SK-N-DZ (cell line): ENCODE results near the gene CINP. TPM values are rescaled to one million over a fixed set of nuclear protein-coding genes. Genes with fewer than 3 reads are reported as not detected.

Experiments used
- DNase-seq: peaks from one replicate; pipeline ENCODE4 v3.0.0-alpha.2; 2015; ENCODE audit warnings: low spot score
- polyA plus RNA-seq, 2 experiments: library from polyadenylated mRNA; depleted of rRNA; stranded (reverse); fragments of >200 nt; gene quantifications; 2 replicates each; pipeline ENCODE4 v1.2.3, GENCODE V29; 2014

CINP gene
- polyA plus RNA-seq (2014; cell fraction: cytosol; rRNA removed): 19.7 and 26.2 TPM in 2 replicates
- 6.4 and 9.7 TPM in 2 replicates for polyA plus RNA-seq (2014; cell fraction: nucleus; rRNA removed)

DNA sequence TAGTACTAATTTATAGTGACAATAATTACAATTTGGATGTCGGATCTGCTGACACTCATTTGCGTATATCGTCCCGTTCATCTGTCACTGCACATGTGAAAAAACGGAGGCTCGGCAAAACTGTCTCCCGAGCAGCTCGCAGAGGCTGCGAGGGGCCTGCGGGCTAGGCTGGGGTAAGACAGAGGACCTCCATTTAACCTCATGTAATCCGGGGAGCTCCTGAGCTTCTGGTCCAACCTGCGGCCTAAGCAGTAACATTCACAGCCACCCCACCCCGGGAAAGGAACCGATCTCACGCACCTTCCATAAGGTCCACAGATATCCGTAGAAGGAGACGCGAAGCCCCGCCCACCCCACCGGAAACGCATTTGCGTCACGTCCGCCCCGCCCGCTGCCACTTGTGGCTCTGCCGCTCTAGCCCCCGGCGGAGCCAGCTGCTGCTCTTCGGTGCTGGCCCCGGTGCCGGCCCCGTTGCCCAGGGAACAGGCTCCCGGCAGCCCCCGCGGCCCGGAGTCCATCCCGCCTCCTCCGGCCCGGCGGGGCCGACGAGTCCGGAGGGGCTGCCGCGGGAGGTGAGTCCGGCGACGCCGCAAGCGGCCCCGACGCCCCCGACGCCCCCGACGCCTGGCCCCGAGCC, at the start of gene CINP, which contains the start of gene TECPR2:
Gene CINP (minus strand): TSS at position 346 of the 637 bp plus-strand sequence. CDS start 39 bp downstream, at position 307.
Gene TECPR2 (plus strand): TSS at position 397 of the 637 bp plus-strand sequence. CDS start 13,781 bp downstream, outside the sequence.
- peak; percentile 81 for DNase-seq

DNA sequence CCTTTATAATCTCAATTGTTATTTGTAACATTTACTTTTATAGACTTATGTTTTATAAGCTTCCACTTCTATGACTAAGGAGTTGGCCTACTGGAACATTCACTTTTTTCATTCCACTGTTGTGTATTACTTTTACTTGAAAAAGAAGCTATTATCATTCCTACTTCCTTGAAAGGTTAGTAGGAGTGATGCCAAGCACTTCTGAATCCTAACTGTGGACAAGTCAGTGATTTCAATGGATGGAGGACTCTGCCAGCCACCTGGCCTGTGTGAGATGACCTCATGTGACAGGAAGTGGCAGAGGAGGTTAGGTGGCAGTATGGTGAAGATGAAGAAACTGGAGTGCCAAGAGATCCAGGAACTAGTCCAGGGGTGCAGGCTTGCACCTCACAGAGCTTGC, 46.0 kb upstream of the CINP start:
- DNase-seq: no peak

DNA sequence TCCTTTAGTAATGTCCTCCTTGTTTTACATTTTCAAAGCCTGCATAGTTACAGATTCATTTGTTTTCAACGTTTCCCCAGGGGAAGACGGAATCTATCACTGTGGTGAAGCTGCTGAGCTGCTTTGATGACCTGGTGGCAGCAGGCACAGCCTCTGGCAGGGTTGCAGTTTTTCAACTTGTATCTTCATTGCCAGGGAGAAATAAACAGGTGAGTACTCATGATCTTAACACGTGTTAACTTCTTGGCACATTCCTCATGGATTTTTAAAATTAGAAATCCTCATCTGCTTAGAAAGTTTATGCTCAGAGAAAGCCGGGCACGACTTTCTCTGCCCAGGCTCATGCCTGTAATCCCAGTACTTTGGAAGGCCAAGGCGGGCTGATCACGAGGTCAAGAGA, 44.6 kb upstream of the CINP start:
- no peak for DNase-seq

DNA sequence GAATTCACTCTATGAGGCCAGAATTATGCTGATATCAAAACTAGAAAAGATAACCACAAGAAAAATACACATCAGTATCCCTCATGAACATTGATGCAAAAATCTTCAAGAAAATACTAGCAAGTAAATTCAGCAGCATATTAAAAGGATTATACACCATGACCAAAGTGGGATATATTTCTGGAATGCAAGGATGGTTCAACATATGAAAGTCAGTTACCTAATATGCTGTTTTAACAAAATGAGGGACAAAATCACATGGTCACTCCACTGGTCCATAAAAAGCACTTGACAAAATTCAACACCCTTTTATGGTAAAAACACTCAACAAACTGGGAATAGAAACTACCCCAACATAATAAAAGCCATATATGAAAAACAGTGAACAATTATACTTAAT, 40.3 kb upstream of the CINP start:
- no peak for DNase-seq

DNA sequence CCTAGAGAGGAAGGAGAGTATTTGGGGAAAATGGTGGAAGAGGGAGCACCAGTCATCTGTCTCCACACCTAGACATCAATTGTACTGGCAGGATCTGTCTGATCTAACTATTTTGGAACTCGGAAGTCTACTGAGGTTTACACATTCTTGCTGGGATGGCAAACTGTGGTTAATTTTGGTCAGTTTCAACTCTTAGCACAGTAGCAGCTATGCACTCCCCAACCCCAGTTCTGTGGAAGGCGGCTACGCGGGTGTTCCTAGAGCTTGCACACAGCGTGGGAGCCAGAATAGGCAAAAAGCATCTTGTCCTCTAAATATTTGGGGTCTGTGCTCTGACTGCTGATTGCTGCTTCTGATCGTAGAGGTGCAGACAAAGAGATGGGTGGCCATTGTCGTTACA, 33.8 kb upstream of the CINP start:
- DNase-seq: no peak

DNA sequence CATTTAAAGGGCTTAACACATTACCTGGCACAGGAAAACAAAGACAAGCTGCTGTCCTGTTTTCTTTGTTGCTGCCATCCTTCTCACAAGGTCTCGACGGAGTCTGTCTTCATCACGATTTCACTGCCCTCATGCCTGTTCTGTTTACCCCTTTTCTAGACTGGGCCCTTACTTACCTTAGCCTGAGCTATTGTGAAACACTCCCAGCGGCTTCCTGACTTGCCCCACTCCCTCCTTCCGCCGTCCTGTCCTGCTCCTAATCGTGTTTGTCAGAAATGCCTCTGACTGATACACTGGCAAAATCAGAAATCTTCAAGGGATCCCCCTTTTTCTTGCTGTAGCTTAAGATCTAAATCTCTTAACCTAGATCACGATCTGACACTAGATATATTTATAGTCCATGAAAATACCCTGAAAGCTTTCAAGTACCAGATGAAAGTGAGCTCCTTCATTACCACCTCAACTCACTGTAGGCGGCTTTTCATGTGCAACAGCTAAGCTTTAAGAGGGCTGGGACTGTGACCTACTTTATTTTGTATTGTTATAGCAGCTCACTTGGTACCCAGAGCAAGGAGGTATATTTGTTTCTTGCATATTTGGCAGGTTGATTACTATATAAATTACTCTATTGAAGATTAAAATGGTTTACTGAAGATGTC, 32.2 kb upstream of the CINP start:
- no peak for DNase-seq

DNA sequence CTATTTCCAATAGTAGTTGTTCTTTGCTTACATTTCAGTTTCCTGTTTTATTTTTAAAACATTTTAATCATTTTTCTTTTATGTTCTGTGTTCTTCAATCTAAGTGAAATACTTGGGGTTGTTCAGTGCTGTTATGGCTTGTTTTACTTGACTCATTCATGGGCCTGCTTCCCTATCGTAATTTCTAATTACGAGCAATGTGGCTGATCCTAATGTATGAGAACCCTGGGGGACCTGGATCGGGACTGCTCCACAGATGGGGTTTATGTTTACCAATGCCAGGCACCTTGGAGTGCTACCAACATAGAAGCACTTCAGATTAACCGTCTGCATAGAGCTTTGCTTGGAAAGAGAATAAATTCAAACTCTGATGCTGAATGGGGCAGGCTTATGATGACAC, 29.8 kb upstream of the CINP start:
- no peak for DNase-seq

DNA sequence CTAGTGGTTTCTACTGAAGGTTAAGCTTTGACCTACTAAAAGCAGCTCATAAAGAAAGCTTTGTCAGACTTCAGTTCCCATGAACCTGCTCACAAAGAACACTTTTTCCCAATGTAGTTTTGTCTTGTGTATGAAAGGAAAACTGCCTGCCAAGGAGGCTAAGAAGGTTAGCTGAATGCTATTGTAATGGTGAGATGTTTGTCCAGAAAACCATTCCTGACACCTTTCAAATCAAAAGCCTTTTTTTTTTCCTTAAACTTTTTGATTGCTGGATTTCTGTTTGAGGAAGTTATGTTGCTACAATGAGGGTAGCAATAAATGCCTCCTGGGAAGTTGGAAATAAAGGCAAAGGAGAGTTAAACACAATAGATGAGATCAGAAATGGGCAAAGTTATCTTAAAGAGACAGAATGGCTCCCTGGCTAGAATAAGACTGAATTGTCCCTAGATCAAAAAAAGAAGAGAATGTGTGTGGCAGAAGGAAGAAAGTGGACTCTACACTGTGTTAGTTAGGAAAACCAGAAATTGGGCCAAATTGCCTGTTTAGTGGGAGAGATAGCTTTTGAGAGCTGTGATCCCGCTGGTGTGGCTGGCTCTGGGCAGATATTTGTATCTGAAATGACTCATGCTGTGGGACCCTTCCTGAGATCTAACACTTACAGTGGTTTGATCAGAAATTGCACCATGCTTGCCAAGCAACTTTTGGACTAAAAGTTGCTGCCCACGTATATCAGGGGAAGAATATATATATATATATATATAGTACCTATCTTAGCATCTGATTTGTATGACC, 27.6 kb upstream of the CINP start:
- DNase-seq: no peak

DNA sequence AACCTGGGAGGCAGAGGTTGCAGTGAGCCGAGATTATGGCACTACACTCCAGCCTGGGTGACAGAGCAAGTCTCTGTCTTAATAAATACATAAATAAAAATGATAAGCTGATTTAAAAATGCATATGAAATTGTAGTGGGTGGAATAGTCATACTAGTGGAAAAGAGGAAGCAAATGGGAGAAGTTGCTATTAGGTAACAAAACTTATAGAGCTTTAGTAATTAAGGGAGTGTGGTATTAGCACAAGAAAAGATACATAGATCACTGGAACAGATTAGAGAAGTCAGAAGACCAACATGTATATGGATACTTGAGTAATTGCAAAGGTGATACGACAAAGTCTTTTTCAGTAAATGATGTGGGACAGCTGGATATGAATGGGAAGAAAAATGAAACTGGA, 26.6 kb upstream of the CINP start:
- DNase-seq: no peak

DNA sequence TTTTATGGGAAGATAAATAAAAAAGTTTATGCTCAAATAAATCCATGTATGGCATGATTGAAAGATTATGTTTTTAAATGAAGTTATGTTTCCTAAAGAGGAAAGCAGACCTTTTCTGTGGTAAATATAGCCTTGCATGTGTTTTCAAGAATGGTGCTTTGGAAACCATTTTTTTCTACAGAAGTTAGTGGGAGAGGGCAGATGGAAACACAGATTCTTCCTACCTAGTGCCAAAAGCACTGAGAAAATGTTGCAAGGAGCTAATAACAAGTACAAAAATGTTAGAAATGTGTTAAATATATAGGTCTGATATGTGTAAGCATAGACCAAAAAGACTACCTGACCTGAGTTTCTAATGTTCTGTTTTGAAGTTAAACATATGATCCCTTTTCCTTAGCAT, 24.4 kb upstream of the CINP start:
- DNase-seq: no peak

DNA sequence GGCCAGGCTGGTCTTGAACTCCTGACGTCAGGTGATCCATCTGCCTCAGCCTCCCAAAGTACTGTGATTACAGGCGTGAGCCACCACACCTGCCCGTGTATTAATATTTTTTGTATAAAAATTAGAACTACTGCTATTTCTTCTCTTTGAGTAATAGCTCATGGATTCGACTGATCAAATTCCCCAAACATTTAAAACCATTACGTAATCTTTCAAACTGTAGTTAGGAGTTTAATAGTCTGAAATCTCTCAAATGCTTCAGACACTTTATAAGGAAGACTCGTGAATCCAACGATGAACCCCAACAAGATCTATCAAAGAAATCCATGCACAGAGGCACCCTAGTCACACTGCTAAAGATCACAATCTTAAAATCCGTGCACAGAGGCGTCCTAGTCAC, 16.1 kb upstream of the CINP start:
- no peak for DNase-seq

DNA sequence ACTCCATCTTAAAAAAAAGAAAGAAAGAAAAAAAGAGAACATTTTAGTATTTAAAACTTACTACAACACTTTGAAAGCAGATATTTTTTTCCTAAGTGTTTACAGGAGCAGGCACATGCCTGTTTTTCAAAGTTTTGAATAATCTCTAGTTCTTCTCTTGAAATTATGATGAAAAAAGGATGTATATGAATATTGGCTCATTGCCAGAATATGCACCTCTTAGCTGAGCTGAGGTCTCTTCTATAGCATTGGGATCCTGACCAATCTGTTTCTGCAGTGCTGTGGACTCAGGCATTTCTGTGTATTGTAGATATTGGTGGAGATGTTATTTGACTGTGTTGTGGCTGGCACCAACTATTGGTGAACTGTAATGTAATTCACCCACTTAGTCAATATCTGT, 15.0 kb upstream of the CINP start:
- DNase-seq: no peak

DNA sequence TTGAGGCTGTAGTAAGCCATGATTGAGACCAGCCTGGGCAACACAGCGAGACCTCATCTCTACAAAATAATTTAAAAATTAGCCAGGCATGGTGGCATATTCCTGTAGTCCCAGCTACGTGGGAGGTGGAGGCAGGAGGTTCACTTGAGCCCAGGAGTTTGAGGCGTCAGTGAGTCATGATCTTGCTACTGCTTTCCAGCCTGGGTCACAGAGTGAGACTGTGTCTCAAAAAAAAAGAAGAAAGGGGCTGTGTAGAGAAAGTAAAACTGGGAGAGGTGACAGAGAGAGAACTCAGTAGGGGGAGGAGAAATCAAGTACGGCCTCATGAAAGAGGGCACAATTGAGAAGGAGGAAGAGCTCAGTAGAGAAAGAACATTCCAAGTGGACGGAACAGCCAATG, 12.4 kb upstream of the CINP start:
- no peak for DNase-seq

DNA sequence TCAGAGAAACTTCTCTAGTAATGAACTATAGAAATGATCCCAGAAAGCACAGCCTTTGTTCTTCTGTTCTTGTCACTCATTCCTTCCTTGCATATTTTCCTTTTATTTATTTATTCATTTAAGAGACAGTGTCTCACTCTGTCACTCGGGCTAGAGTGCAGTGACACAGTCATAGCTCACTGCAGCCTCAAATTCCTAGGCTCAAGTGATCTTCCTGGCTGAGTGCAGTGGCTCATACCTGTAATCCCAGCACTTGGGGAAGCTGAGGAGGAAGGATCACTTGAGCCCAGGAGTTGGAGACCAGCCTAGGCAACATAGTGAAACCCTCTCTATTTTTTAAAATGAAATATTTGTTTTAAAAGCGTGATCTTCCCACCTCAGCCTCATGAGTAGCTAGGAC, 11.6 kb upstream of the CINP start:
- no peak for DNase-seq

DNA sequence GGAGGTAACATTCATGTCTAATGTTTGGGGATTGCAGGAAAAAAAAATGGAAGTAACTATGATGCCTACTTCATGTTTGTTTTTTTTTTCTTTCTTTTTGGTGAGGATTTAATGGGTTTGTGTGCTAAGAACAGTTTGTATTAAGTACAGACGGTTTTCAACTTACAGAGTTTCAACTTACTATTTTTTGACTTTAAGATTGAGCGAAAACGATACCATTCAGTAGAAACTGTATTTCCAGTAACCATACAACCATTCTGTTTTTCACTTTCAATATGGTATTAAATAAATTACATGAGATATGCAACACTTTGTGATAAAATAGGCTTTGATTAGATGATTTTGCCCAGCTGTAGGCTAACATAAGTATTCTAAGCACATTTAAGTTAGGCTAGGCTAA, 10.4 kb upstream of the CINP start:
- DNase-seq: no peak

DNA sequence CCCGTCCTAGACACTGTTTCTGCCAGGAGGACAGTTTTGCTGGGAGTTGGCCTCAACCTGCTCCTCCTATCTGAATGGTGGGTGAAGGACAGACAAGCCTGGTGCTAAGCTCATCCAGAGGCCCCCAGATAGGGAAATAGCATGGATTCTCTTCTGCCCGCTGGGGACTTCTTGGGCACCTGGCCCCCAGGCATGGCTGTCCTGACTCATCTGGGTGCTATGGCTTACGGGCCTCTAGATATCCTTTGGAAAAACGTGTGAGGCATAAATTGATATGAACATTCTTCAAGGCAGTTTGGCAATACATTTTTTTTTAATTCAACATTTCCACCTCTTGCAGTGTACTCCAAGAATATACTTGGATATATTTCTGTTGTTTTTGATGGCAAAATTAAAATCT, 8.7 kb upstream of the CINP start:
- DNase-seq: no peak

DNA sequence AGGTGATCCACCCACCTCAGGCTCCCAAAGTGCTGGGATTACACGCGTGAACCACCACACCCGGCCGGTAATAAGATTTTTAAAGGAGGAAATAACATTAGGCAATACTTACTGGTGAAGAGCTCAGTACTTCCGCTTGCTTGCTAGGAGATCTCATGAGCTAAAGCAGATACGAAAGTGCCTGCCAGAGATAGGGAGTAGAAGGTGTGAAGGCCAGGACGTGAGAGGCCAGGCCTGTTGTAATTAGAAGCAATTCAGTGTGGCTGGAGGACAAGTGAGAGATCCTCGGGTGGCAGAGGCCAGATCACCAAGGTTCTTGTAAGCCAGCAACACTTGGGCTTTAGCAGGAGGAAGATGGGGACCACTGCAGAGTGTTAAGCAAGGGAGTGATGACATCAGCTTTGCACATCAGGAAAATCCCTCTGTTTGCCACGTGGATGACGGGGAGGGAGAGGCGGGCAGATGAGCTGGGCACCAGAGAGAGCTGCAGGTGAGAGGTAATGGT, 7.7 kb upstream of the CINP start:
- DNase-seq: no peak

DNA sequence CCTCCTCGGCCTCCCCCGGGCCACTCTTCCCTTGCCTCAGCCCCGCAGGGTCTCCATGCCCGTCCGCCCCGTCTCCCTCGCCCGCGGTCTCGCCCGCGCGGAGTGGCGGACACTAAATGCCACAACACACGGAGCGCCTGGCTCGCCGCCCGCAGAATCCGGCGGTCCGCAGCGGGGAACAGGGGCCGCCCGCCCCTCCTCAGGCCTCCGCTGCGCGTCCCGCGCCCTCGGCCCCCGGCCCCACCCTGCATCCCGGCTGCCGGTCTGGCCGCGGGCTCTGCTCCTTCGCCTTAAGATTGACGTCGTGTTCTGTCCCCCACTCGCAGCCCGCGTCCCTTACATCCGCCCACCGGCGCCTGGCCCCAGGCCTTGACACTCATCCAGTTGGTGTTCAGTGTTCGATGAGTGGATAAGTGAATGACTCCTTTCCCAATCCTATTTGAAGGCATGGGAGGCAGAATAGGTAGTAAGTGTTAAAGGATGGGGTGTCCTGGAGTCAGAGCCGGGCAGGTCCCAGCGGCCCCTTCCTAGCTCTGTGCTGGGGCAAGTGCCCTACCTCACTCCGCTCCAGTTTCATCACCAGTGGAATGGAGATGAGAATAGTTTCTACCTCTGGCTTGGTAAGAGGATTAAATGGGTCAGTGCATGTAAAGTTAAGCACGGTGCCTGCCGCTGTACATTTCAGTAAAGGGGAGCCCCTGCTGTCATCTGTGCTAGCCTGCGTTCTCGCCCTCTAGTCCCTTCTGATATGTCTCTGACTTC, 673 bp upstream of the CINP start:
- peak; percentile 5 for DNase-seq

DNA sequence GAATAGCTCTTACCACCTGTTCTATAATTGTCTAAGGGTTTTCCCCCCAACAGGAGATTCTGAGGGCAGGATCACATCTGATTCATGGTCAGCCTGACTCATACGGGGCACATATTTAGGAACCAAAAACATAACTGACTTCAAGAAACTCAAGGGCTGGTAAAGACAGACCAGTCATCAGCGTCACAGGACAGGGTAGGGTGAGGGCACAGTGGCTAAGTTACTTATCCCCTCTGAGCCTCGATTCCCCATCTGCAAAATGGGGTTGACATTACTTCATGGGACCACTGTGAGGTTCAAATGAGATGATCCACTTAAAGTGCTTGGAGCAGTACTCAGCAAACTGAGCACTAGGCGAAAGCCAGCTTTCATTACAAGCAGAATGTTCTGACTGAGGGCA, 606 bp downstream of the CINP start:
- no peak for DNase-seq

DNA sequence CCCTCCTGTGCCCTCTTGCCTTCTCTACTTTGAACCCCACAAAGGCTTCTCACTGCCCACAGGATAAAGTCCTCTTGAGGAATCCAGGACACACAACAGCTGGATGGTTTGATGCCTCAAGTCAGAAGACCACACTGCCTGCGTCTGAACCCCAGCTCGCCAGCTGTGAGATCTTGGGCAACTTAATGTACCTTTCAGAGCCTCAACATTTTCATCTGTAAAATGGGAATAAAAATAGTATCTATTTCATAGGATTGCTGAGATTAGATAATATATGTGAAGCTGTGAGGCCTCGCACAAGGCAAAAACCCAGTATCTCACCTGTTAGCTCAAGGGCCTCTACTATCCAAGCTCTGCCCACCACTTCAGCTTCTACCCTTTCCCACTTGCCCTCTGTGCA, 2.3 kb downstream of the CINP start:
- no peak for DNase-seq

DNA sequence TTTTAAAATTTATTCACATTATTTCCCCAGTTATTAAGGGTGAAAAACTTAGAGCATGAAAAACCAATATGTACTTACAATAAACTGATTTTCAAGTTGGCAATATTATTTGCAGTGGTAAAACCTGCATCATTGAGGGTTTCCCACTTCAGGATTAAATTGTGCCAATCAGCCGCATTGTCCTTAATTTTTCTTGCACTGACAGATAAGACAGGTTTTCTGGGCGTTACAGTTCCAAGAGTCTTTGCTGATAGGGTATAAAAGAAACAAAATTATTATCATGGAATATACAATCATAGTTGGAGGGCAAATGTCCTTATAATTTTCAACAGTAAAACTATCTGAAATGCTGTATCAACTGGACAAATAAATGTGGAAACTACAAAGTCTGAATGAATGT, 3.3 kb downstream of the CINP start:
- DNase-seq: no peak

DNA sequence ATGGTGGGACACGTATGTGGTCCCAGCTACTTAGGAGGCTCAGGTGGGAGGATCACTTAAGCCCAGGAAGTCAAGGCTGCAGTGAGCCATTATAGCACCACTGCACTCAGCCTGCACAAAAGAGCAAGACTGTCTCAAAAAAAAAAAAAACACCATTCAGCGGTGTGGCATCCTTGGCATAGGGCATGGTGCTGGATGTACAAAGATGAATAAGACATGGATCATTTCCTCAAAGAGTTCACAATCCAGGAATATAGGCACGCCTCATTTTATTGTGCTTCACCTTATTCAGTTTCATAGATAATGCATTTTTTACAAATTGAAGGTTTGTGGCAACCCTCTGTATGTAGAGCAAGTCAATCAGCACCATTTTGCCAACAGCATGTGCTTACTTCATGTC, 6.4 kb downstream of the CINP start:
- DNase-seq: no peak
